OCI-M2 (cell line): ENCODE data around the gene CELSR2.
"Not testable (repeated sequence)": the region's sequence is repeated elsewhere in the genome, so short reads cannot be mapped to it uniquely, and the experiment has no call there.

Source experiments
- DNase-seq: peaks from one replicate; lab custom pipeline; 2025; ENCODE audit not compliant: unreplicated experiment; lab: John Stamatoyannopoulos, UW

The CELSR2 gene

DNA sequence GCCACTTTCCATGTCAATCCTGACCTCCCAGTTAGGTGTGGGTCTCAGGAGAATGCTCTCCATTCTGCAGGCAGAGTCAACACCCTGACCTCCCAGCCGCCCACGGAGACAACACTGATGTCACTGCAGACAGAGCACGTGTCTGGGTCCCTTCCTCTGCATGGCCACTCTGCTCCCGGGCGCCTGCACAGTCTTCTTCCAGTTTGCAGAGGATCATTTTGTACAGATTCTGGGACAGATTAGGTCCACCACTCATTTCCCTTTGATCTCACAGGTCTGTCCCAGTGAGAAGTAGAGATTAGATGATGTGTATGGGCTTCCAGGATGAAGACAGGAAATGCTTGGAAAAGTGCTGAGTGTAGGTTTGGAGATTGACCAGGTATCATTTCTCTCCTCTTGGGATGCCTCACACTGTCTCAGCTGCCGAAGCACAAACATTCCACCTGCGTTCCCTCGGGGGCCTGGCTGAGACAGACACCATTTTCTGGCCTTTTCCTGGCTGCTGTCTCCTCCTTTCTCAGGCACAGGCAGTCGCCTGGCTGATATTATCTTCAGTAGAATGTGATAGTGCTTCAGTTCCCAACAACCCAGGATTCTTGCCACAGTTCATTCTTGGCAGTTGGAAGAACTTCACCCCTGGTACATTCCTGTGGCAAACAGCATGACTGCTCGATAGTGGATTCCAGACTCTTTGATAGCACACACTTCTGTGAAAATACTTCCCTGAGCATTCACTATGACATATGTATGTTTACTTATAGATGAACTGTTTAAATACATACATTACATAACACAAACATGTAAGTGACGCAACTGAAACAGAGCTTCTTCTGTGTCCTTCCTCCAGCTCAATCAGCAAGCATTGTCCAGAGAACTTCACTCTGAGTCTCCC, 49.6 kb downstream of the CELSR2 start:
- no peak for DNase-seq

DNA sequence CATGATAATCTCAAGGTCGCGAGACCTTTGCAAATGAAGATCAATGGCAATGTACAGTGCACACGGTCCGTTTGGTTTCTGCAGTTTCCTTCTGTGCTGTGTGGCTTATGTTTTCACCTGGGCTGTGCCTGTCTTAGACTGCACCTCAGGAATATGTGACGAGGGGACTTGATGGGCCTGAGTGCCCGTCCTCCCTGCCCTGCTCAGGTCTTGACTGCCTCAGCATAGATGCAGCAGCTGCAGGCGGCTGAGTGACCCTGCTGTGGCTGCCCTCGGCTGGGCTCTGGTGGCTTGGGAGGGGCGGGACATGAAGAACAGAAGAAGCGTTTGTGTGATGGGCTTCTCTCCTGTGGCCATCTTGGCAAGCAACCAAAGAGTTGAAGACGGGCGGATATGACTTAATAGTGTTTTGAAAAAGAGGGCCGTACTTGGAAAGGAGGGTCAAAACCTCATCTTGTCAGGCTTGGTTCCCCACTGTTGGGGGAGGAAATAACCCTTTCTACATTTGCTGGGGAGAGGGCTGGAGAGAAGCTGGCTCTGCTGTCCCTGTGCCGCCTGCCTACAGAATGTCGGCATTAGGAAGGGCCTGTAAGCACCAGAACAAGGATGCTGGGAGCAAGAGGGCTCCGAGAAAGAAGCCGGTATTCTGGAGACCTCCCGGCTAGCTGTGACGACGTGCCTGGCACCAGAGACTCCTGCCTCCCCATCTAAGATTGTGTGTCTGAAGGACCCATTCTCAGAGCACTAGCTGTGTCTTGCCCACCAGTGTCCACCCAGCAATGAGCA, 50.4 kb downstream of the CELSR2 start:
- DNase-seq: no peak

DNA sequence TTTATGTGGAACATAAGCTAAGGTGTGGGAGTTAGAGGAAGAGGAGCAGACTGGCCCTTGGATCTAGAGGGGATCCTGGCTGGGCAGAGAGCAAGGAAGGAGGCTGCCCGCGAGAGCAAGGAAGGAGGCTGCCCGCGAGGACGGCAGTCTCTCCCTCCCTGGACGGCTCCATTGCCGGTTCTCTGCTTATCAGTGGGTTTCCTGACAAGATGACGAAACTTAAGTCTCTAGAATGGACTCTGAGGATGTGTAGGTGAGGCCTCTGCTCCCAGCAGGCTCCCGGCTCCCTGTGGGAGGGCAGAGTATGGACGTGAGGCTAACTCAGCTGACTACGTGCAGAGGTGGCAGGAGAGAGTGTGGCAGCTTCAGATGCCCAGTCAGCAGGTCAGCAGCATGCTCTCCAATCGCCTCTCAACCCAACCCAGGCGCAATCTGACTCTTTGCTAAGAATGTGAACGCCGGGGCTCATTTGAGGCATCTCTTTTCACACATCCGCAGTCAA, 51.4 kb downstream of the CELSR2 start:
- no peak for DNase-seq

DNA sequence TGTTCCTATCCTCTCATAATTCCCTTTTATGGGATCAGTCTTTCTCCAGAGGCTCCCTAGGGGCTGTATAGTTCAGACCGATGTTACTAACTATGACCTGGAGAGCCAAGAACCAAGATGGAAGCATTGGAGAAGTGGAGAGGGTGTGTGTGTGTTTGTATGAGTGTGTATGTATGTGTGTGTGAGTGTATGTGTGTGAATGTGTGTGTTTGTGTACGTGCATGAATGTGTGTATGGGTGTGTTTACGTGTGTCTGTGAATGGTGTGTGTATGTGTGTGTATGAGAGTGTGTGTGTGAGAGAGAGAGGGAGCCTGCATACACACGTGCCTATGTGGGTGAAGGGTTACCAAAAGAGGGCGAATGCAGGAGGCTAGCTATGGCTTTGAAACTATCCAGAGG, 52.5 kb downstream of the CELSR2 start:
- DNase-seq: no peak

DNA sequence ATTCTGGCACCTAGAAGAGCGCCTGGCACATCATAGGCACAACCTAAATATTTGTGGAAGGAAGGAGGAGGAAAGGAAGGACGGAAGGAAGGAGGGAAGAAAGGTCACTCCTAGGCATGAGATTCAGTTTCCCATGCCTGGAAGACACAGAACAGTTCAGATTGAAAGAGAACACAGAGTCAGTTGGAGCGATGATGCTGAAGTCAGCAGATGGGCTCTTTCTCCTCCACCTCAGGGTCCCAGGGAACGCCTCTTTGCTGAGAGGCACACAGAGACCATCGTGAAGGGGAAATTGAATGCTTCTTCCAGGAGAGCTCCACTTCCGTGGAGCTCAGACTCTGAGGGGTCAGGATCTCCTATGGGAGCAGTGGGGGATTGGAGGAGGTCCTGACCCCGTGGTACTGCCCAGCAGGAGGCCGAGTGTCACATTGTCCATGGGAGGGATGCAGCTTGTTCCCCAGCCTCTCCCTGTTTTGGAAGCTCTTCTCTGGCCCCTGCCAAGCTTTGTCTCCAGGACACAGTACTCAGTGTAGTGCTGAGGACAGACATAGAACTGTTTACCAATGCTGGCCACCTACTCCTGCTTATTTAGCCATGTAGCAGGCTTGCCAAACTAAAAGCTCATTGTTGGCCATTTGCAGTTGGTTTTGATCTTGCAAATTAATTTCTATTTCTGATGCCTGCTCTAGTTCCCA, 55.0 kb downstream of the CELSR2 start:
- DNase-seq: no peak

DNA sequence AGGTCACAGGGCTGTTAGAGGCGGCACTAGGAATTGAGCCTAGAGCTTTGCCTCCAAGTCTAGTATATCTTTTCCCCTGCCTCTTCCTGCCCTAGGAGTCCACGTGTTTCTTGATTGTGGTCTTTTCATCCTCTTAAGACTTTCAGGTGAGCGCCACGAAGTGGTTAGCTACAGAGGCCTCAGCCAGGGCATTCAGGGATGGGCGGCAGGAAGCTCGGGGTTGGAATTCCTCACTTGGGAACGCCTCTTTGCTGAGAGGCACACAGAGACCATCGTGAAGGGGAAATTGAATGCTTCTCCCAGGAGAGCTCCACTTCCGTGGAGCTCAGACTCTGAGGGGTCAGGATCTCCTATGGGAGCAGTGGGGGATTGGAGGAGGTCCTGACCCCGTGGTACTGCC, 56.7 kb downstream of the CELSR2 start:
- DNase-seq: not testable (repeated sequence)

DNA sequence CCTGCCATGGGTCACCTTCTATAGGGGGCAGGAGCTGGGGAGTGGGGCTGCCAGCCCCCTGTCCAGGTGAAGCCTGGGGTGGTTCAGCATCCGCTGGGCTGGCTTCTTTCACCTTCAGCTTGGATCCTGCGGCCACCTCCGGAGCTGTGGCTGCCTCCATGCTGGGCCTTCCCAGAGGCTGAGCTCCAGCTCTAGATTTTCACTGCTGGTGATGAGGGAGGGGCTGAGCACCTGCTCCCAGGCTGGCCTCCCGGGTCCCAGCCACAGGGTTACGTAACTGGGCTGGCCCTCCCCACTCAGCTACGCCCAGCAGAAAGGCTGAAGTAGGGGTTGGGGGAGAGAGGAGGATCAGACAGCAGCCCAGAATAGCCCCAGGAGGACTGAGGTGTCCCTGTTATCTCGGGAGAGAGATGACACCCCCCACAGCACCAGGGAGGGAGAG, 57.5 kb downstream of the CELSR2 start, which contains the start of gene MYBPHL:
Gene MYBPHL (minus strand): TSS at position 180 of the 442 bp plus-strand sequence. CDS start 20 bp downstream, at position 160.
- no peak for DNase-seq

DNA sequence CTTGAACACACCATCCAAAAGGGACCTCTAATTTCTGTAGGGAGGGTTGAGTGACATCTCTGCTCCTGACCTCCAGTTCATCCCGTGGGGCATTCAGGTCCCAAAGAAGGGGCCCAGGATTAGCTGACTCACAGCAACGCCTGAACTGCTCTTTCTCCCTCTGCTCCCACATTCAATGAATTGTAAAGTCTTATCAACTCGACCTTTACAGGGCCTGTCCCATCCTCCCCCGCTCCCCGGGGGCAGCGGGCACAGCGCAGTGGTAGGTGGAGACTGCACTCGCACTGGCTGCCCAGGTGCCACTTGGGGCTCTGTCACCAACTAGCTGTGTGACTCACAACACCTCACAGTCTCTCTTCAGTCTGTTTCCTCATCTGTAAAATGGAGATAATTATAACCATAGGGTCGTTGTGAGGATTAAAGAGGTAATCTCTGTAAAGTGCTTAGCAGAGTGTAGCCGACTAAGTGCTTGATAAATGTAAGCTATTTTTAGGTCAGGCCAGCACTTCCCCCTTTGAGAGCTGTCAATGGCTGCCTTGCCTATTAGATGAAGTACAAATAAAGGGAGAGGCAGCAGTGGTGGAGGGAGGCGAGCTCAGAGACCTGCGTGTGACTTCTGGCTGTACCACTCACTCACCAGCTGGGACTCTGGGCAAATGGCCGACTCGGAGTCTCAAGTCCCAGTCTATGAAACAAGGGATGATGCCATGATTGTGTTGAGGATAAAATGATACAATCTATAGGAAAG, 58.1 kb downstream of the CELSR2 start:
- peak; percentile 62 for DNase-seq

DNA sequence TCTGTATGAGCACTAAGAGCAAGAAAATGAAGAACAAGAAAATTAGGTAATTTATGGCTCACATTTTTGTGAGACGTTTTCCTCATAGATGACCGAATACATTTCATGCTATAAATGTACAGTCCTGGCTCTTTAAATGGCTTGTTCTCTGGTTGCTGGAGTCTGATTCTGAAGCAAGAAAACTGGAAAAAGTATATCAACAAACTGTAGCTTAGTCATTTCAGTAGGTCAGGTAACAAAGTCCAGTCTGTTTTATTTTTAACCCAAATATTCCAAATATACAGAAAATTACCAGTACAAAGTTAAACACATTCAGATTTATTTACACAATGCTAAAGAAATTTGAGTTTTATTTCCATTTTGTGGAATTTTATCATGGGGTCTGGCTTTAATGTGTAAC, 60.0 kb downstream of the CELSR2 start:
- no peak for DNase-seq

DNA sequence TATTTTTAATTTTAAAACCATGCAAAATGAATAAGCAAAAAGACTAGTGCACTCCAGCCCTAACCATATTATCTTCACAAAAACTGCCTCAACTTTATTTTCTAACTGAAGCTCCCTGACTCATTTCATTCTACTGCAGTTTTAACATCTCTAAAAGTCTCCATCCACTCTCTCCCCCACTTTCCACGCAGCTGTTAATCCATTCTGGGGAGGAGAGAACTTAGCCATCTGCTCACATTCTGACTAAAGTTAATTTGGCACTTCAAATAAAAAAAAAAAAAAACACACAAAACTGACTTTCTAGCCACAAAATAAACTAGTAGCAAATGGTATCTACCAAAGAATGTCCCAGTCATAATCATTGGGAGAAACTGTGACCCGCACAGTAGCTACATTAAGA, 62.9 kb downstream of the CELSR2 start:
- no peak for DNase-seq

DNA sequence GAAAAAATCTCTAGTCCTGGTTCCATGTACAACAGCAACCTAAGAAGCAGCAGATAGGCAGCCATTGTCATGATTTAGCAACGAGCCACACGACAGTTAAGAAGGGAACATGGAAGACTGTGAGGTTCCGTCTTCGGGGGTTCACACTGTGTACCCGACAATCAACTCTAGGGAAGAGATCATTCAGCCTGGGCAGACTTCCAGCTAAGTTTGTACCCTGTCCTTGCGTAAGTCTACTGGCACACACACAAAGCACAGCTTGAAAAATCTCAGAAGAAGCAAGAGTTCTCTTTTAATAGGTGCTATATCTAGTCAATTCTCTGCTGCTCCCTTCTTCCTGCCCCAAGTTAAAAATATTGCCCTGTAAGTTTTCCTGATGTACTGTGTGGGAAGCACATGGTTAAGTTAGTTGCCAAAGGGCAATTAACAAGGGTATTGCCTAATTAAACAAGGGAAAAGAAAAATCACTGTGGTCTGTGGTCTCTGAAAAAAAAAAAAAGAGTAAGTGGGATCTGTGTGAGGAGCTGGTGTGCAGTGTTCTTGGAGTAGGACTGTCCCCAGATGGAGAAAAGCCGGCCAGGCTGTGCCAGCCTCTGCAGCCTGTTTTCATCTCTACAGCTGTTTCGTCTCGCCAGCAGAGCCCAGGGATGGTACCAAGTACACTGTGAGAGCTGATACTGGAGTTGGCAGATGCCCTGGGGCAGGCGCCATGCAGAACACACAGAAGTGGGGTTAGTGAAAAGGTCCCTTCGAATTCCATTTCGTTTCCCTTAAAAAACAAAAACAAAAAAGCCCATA, 63.8 kb downstream of the CELSR2 start:
- no peak for DNase-seq

DNA sequence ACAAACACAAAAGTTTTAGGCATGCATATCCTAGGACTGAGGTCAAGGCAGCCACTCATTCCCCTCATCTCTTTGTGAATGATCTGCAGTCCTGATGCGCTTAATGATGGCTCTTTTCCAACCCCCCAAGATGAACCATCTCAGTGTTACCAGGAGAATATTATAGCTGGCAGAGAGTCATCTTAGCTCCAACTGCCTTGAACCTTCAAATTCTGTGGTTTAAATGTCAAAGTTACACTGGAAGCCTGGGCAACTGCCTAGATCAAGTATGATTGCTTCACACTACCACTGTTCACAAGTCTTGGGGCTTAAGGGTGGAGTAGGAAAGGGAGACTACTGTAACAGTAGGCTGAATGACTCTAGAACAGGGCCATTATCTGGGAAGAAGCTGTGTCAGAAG, 65.5 kb downstream of the CELSR2 start:
- DNase-seq: no peak

DNA sequence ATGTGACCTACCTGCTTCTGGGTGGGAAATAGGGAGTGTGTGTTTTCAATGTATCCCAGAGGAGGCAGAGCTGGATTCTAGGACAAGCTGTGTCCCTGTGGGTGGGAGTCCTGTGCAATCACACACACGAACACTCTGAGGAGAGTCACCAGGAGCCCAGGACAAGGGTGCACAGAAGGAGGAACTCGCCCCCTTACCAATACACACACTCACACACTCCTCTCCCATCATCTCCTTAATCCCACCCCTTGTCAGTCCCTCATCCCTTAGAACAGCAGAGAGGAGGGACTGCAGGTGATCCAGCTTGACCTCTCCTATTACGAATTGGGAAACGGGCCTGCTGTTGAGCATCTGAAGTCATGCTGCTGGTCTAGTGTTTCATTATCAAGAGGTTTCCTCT, 65.9 kb downstream of the CELSR2 start:
- no peak for DNase-seq

DNA sequence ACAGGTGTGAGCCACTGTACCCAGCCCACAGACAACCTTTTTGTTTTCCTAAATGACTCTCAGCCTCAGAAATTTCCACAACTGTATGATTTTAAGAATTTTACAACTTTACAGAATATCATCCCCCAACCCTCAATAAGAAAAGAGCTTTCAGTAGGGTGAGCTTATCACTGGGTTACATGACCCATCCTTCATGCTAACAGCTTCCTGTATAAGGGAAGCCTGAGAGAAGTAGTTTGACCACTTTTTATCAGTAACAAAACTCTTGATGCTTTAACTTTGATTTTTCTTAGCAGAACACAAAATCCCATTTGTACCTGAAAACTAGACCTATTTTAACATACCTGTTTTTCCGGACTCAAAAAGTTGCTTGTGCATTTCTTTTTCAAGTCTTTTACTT, 67.2 kb downstream of the CELSR2 start:
- no peak for DNase-seq

DNA sequence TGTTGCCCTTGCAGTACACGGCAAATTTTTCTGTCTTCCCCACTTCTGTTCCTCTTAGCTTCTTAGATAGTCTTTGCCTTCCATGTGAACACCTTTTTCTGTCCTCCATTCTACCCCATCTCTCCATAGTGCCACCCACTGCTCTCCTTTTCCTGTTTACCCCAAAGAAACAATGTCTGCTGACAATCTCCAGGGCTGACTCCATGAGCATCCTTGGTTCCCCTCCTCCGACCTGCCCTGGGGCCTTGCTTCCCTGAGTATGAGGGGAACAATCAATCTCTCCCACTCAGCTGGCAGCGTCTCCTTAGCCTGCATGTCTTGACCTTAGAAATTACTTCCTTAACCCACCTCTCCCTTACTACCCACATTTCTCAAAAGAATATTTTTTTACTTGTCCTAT, 69.8 kb downstream of the CELSR2 start:
- no peak for DNase-seq

DNA sequence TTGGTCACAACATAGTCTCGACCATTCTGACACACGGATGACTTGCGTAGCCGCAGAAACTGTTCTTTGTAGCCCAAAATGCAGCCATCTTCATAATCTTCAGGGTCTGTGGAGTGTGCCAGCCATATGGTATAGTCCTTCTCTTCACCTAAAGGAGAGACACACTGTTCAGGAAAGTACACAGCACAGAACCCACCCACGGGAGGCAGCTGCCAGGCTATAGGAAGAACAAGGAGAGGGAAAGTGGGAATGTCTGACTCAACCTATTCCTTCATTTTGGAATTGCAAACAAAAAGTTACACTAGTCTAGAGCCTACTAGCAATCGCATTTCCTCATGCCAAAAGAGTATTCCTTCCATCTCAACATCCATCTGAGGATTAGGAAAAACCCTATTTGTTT, 73.6 kb downstream of the CELSR2 start:
- no peak for DNase-seq
